Activated T-helper 2 cell treated with anti-CD3 and anti-CD28 coated beads, Interferon-gamma antibody, Interleukin-2, Interleukin-4, amounts not matched to agents 10 μg/mL and 5 μg/mL and 100 μg/mL, durations not matched to agents 14 hours and 24 hours and 36 hours (primary cell): ENCODE results near the gene MRPL12. TPM values are rescaled to one million over a fixed set of nuclear protein-coding genes. Genes with fewer than 3 reads are reported as not detected.
"Not testable (repeated sequence)": the region's sequence is repeated elsewhere in the genome, so short reads cannot be mapped to it uniquely, and the experiment has no call there.

ENCODE experiments used
- DNase-seq: peaks from one replicate; pipeline ENCODE4 v3.0.0; 2021; ENCODE audit warnings: low spot score
- H3K27ac Mint-ChIP-seq: one replicate; pipeline ENCODE4 v1.8.0; 2021; ENCODE audit warnings: mixed read lengths
- H3K27me3 Mint-ChIP-seq: one replicate; pipeline ENCODE4 v1.8.0; 2021; ENCODE audit warnings: low read depth, mixed read lengths
- H3K36me3 Mint-ChIP-seq: one replicate; pipeline ENCODE4 v1.8.0; 2021; ENCODE audit warnings: low read depth, mixed read lengths
- H3K4me1 Mint-ChIP-seq: one replicate; pipeline ENCODE4 v1.8.0; 2021; ENCODE audit warnings: low read depth, mixed read lengths
- H3K4me3 Mint-ChIP-seq: one replicate; pipeline ENCODE4 v1.8.0; 2021; ENCODE audit warnings: low read depth, mild to moderate bottlenecking, moderate library complexity, mixed read lengths
- H3K9me3 Mint-ChIP-seq: one replicate; pipeline ENCODE4 v1.8.0; 2021; ENCODE audit warnings: mixed read lengths
- intact Hi-C: fragments of 100-400 bp; cut with micrococcal nuclease; formaldehyde crosslinking; loops from one replicate; pipeline ENCODE4 v1.15.1; 2023
- total RNA-seq: library from RNA; stranded (reverse); gene quantifications from 2 replicates; pipeline ENCODE4 v1.2.3, GENCODE V29; 2022

MRPL12 gene
- total RNA-seq, 1 donor from 2014 or later, result 179 TPM

- peak overlapping the region; percentile 94 for H3K4me3 Mint-ChIP-seq
- peak overlapping the region; percentile 22 for H3K27ac Mint-ChIP-seq
- no peaks in the 10 kb centered on the region for H3K9me3 Mint-ChIP-seq
- intact Hi-C loops, result loop anchor here (2.0 to 5.0 kb wide), 2 partner anchors 31 to 35 kb away; partner anchors contain the start of genes MRPL12, NPLOC4 and TSPAN10
- peaks cover 27% of the 10 kb centered on the region for H3K4me1 Mint-ChIP-seq
- DNase-seq, result no peak
- H3K36me3 Mint-ChIP-seq, result peaks cover 67% of the 10 kb centered on the region
- no peaks in the 10 kb centered on the region for H3K27me3 Mint-ChIP-seq
These were observed 35.4 kb upstream of the MRPL12 start for GRCh38 chr17:81667754-81668153.

GRCh38 chr17:81672504-81672903 lies 30.7 kb upstream of the MRPL12 start:
- no peak for DNase-seq
- H3K9me3 Mint-ChIP-seq, result no peaks in the 10 kb centered on the region
- peaks cover 56% of the 10 kb centered on the region for H3K36me3 Mint-ChIP-seq
- intact Hi-C loops, result no loop called here
- no peak overlapping the region for H3K4me3 Mint-ChIP-seq
- H3K27me3 Mint-ChIP-seq, result no peaks in the 10 kb centered on the region
- peaks cover 14% of the 10 kb centered on the region for H3K4me1 Mint-ChIP-seq
- no peak overlapping the region for H3K27ac Mint-ChIP-seq

- DNase-seq, result no peak
- Mint-ChIP-seq H3K9me3 (no peaks in the 10 kb centered on the region), H3K27ac (no peak overlapping the region), H3K36me3 (peaks cover 52% of the 10 kb centered on the region), H3K4me1 (peaks cover 10% of the 10 kb centered on the region), H3K4me3 (no peak overlapping the region), H3K27me3 (no peaks in the 10 kb centered on the region)
- intact Hi-C loops, result no loop called here
These were observed 30.2 kb upstream of the MRPL12 start for GRCh38 chr17:81672954-81673353.

- peaks cover 5% of the 10 kb centered on the region for H3K4me1 Mint-ChIP-seq
- no peak overlapping the region for H3K4me3 Mint-ChIP-seq
- no peak overlapping the region for H3K27ac Mint-ChIP-seq
- H3K36me3 Mint-ChIP-seq, result peaks cover 47% of the 10 kb centered on the region
- DNase-seq, result no peak
- H3K27me3 Mint-ChIP-seq, result no peaks in the 10 kb centered on the region
- H3K9me3 Mint-ChIP-seq, result no peaks in the 10 kb centered on the region
- intact Hi-C loops, result no loop called here
These were observed 29.5 kb upstream of the MRPL12 start for GRCh38 chr17:81673561-81674258.

- H3K27ac Mint-ChIP-seq, H3K4me3 Mint-ChIP-seq, intact Hi-C loops, H3K9me3 Mint-ChIP-seq, H3K27me3 Mint-ChIP-seq, DNase-seq, H3K4me1 Mint-ChIP-seq: not testable (repeated sequence)
- peaks cover 38% of the 10 kb centered on the region for H3K36me3 Mint-ChIP-seq
These were observed 27.5 kb upstream of the MRPL12 start for GRCh38 chr17:81675515-81676221.

- intact Hi-C loops, result no loop called here
- Mint-ChIP-seq H3K9me3 (no peaks in the 10 kb centered on the region), H3K36me3 (peaks cover 32% of the 10 kb centered on the region), H3K27me3 (no peaks in the 10 kb centered on the region), H3K27ac (no peak overlapping the region), H3K4me1 (peaks cover 7% of the 10 kb centered on the region), H3K4me3 (no peak overlapping the region)
- no peak for DNase-seq
These were observed 26.3 kb upstream of the MRPL12 start for GRCh38 chr17:81676906-81677305.

GRCh38 chr17:81680150-81680549 lies 23.0 kb upstream of the MRPL12 start:
- intact Hi-C loops, result no loop called here
- Mint-ChIP-seq H3K27me3 (no peaks in the 10 kb centered on the region), H3K36me3 (peaks cover 25% of the 10 kb centered on the region), H3K9me3 (no peaks in the 10 kb centered on the region), H3K4me1 (peaks cover 23% of the 10 kb centered on the region), H3K4me3 (no peak overlapping the region), H3K27ac (no peak overlapping the region)
- no peak for DNase-seq

GRCh38 chr17:81681672-81682071 lies 21.5 kb upstream of the MRPL12 start:
- Mint-ChIP-seq H3K27me3 (no peaks in the 10 kb centered on the region), H3K36me3 (peaks cover 30% of the 10 kb centered on the region), H3K27ac (peak overlapping the region; percentile 4), H3K9me3 (no peaks in the 10 kb centered on the region), H3K4me3 (peak overlapping the region; percentile 8), H3K4me1 (peaks cover 26% of the 10 kb centered on the region)
- intact Hi-C loops, result no loop called here
- no peak for DNase-seq

GRCh38 chr17:81682565-81683207 lies 20.5 kb upstream of the MRPL12 start:
- Mint-ChIP-seq H3K36me3 (peaks cover 40% of the 10 kb centered on the region), H3K9me3 (no peaks in the 10 kb centered on the region), H3K27me3 (no peaks in the 10 kb centered on the region), H3K4me3 (peak overlapping the region; percentile 94), H3K4me1 (peaks cover 26% of the 10 kb centered on the region), H3K27ac (peak overlapping the region; percentile 46)
- no peak for DNase-seq
- intact Hi-C loops, result no loop called here

GRCh38 chr17:81683208-81683583 lies 20.0 kb upstream of the MRPL12 start:
- peaks cover 43% of the 10 kb centered on the region for H3K36me3 Mint-ChIP-seq
- H3K27ac Mint-ChIP-seq, result peak overlapping the region; percentile 46
- no peaks in the 10 kb centered on the region for H3K9me3 Mint-ChIP-seq
- peaks cover 26% of the 10 kb centered on the region for H3K4me1 Mint-ChIP-seq
- no peak for DNase-seq
- peak overlapping the region; percentile 94 for H3K4me3 Mint-ChIP-seq
- no peaks in the 10 kb centered on the region for H3K27me3 Mint-ChIP-seq
- intact Hi-C loops, result no loop called here

- DNase-seq, result peak; percentile 98
- H3K4me1 Mint-ChIP-seq, result peaks cover 26% of the 10 kb centered on the region
- peak within 1 kb of the TSS; percentile 93 for H3K27ac Mint-ChIP-seq
- peaks cover 46% of the 10 kb centered on the region for H3K36me3 Mint-ChIP-seq
- no peaks in the 10 kb centered on the region for H3K9me3 Mint-ChIP-seq
- intact Hi-C loops, result no loop called here
- H3K4me3 Mint-ChIP-seq, result peak within 1 kb of the TSS; percentile 94
- H3K27me3 Mint-ChIP-seq, result no peaks in the 10 kb centered on the region
These were observed 19.4 kb upstream of the MRPL12 start, which contains the start of the genes ARL16 and HGS for GRCh38 chr17:81683584-81684441. Gene ARL16, minus strand, starts transcription at chr17:81683797. Its CDS starts 44 bp downstream, at chr17:81683753. Gene HGS, plus strand, starts transcription at chr17:81684011. Its CDS starts 56 bp downstream, at chr17:81684067.

GRCh38 chr17:81684442-81684911 lies 18.7 kb upstream of the MRPL12 start:
- H3K9me3 Mint-ChIP-seq, result no peaks in the 10 kb centered on the region
- H3K4me1 Mint-ChIP-seq, result peaks cover 26% of the 10 kb centered on the region
- peaks cover 50% of the 10 kb centered on the region for H3K36me3 Mint-ChIP-seq
- H3K4me3 Mint-ChIP-seq, result peak overlapping the region; percentile 91
- no peak for DNase-seq
- intact Hi-C loops, result no loop called here
- H3K27ac Mint-ChIP-seq, result peak overlapping the region; percentile 86
- no peaks in the 10 kb centered on the region for H3K27me3 Mint-ChIP-seq
